HUDEP-2 (cell line): ENCODE data around the gene MUS81.
"Not testable (repeated sequence)": the region's sequence is repeated elsewhere in the genome, so short reads cannot be mapped to it uniquely, and the experiment has no call there.

Experiments used
- DNase-seq, 76 experiments: peaks; one replicate each; lab custom pipeline; 2025; ENCODE audit not compliant: unreplicated experiment in 76 of 76; lab: John Stamatoyannopoulos, UW

MUS81 gene

GRCh38 chr11:65847746-65848145, 12.5 kb upstream of the MUS81 start:
- no peak for DNase-seq

DNA sequence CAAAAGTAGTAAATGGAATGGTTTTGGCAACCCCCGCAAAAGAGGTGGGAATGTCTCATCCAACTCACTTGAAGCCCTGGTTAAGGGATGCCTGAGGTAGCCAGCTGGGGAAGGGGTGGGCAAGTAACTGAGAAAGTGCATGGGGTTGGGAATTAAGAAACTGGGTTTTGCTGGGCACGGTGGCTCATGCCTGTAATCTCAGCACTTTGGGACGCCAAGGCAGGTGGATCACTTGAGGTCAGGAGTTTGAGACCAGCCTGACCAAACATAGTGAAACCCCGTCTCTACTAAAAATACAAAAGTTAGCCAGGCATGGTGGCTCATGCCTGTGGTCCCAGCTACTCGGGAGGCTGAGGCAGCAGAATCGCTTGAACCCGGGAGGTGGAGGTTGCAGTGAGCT, 11.5 kb upstream of the MUS81 start:
- not testable (repeated sequence) for DNase-seq

DNA sequence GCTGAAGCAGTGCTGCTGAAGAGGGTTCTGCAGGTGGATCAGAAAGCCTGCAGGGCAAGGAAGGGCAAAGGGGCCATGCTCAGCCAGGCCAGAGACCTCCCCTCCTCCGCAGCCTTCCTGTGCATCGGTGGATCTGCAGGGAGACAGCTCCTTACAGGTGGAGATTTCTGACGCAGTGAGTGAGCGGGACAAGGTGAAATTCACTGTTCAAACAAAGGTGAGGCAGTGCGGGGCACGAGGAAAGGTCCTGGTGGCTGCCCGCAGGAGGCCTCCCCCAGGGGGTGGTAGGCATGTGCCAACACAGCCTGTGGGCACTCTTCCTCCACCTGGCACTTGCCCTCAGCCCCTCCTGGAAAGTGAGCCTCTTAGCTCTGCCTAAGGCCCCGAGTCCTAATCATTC, 10.9 kb upstream of the MUS81 start:
- DNase-seq: no peak

- no peak for DNase-seq
These were observed 10.4 kb upstream of the MUS81 start for GRCh38 chr11:65849771-65850216.

DNA sequence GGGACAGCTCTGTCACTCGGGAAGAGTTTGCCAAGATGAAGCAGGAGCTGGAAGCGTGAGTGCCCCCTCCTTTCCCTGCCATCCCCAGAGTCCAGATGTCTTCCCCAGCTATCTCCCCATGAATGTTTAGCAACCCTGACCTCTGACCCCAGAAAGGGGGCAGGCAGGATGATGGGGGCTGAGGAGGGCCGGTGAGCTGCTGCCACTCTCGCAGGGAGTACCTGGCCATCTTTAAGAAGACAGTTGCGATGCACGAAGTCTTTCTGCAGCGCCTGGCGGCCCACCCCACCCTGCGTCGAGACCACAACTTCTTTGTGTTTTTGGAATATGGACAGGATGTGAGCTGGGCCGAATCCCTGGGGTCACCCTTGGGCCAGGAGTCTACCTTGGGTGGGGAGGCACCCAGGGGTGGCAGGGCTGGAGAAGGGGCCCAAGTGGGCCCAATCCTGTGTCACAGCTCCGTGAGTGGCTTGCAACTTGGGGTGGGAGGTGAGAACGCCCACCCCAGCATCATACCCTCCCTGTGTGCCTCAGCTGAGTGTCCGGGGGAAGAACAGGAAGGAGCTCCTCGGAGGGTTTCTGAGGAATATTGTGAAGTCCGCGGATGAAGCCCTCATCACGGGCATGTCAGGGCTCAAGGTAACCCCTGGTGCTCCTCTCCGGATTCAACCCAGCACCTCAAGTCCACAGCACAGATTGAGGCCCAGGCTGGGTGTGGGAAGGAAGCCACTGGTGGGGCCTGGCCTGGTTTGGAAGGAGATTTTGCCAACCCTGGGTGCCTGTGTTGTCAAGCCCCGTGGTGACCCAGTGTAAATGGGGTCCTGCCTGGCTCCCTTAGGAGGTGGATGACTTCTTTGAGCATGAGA, 9.8 kb upstream of the MUS81 start:
- no peak for DNase-seq

GRCh38 chr11:65851083-65851579, 9.1 kb upstream of the MUS81 start:
- peak in 12 of 76 experiments; percentile 3 to 46 (median 26) for DNase-seq

DNA sequence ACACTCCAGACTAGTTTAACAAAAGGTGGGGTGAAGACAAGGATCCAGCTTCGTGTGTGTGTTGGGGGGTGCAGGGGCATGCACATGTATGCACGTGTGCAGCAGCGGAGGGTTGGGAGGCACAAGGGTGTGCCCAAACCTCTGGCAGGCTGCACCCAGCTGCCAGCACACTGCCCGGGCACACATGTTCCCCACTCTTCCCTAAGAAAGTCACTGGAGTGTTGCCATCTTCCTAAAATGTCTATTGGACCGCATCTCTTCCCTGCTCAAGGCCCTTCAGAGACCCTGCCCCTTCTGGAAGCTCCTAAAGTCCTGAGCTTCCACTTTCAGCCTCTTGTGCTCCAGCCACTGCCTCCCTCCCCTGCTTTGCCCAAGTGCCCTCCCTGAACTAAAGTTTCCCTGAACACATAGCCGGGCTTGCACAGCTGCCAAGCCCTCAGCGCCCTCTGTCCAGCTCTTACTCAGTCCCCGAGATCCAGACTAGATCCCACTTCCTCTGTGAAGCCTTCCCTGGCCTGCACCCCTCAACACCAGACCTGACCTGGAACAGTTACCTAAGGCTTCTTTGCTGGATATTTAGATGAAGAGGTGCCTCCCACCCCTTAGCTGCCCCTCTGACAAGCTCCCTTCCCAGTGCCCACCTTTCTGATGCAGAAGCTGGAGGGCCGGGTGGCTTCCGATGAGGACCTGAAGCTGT, 8.3 kb upstream of the MUS81 start:
- no peak for DNase-seq

DNA sequence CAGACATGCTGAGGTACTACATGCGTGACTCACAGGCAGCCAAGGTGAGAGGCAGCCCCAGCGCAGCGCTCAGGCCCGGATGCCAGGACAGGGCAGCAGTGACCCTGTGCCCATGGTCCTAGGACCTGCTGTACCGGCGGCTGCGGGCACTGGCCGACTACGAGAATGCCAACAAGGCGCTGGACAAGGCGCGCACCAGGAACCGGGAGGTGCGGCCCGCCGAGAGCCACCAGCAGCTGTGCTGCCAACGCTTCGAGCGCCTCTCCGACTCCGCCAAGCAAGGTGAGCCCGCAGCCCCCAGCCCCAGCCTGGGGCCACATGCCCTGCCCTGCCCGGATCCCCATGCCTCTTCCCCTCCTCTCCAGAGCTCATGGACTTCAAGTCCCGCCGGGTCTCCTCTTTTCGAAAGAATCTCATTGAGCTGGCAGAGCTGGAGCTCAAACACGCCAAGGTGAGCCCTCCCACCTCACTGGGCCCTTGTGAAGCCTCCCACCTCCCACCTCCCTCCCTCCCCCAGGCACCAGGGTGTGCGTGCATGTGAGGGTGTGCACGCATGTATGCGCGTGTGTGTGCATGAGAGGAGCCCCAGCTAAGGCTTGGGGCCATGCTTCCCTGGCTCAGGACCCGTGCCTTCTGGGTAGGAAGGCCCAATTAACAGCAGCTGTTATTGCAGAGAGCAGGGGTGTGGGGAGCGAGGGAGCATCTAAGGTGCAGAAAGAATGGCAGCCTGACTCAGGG, 7.6 kb upstream of the MUS81 start:
- no peak for DNase-seq

- no peak for DNase-seq
These were observed 6.8 kb upstream of the MUS81 start for GRCh38 chr11:65853246-65853979.

- no peak for DNase-seq
These were observed 6.1 kb upstream of the MUS81 start for GRCh38 chr11:65854161-65854592.

DNA sequence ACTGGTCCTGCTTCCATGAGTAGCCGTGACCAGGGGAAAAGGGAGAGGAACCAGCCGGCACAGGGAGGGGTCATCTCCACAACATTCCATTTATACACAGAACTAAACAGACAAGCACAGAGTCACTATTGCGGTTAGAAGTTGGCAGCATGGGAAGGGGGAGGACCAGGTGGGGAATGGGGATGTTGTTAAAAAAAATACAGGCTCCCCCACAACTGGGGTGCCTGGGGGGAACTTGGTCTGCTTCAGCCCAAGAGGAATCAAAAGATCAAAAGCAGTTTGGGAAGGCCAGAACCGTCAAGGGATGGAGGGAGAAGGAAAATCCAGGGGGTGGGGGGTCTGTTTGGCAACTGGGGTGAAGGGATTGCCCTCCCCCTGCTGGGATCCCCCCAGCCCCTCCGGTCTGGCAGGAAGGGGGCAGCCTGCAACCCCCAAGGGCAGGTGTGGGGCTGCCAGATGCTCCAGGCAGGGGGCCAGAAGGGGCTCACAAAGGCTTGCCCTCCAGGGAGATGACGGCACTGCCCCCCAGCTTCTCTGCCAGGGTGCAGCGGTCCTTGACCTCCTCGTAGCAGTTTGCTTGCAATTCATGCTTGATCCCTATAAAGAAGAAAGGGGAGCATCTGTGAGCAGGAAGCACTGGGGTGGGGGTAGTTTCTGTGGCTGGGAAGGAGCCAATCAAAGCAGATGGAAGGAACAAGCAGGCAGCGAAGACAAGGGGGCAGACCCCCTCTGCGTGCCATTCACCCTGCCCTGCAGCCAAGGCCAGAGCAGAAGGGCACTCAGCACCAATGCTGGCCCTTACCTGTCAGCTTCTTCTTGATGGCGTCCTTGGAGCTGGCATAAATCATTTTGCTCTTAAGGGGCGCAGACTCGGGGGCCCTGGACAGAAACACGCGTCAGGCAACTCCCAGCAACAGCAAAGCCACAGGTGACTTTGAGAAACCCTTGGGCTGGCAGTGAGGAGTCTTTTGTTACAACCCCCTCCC, 5.1 kb upstream of the MUS81 start:
- DNase-seq: no peak

GRCh38 chr11:65855927-65856363, 4.3 kb upstream of the MUS81 start:
- no peak for DNase-seq

DNA sequence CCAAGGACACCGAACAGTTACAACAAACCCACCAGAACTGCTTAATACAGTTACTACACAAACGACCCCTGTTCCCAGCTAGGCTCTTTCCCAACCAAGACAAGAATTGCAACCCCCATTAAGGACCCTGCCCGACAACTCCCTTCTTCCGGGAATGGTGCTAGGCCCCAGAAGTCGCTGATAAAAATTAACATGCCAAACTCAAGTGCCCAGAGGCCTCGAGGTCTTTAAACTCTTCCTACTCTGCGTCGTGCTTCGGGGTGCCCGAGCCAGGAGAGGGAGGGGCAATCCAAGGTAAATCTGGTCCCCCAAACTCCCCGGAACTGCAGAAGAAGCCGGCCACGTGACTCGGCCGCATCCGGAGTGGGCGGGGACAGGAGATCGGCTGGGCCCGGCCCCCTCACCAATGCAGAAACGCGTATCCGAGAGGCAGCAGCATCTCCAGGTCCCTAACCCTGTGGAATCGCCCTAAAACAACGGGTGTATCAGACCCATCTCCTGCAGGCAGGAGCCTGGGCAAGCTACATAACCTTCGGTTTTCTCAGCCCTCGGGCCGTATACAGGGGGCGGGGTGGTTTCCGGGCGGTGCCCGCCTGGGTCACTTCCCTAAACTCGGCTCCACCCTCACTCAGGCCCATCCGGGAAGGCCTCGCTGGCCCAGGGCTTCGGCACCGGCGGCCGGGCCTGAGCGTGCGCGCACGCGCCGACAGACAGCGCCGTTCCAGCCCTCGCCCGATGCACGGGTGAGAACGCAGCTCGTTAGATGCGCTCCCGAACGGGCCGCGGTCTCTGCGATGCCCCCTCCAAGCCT, 3.3 kb upstream of the MUS81 start:
- DNase-seq: peak in 73 of 76 experiments; percentile 16 to 88 (median 71)

- DNase-seq: peak in 33 of 76 experiments; percentile 13 to 67 (median 41)
These were observed 2.8 kb upstream of the MUS81 start for GRCh38 chr11:65857500-65857852.

- DNase-seq: peak in 74 of 76 experiments; percentile 58 to 98 (median 95)
These were observed 2.2 kb upstream of the MUS81 start, which contains the start of gene CFL1 for GRCh38 chr11:65857853-65858680. Gene CFL1, minus strand, starts transcription at chr11:65858180. Its CDS starts 81 bp downstream, at chr11:65858099.

- peak in 3 of 76 experiments; percentile 45 to 46 (median 45) for DNase-seq
These were observed 1.5 kb upstream of the MUS81 start for GRCh38 chr11:65858681-65859087.
